Astrocyte (in vitro differentiated cells and primary cell): ENCODE results near the gene BSND.

Experiments
- EZH2 ChIP-seq: IDR thresholded peaks from 2 replicates; pipeline ENCODE4 v1.6.1; 2012; ENCODE audit warnings: mild to moderate bottlenecking, low read length, inconsistent platforms; ENCODE audit not compliant: insufficient read depth
- TF ChIP-seq, protein P1 (sequence below): IDR thresholded peaks from 2 replicates; pipeline ENCODE4 v1.5.1; 2011; ENCODE audit warnings: low read depth, mild to moderate bottlenecking, inconsistent platforms, low read length, moderate library complexity; ENCODE audit not compliant: insufficient read depth

DNA sequence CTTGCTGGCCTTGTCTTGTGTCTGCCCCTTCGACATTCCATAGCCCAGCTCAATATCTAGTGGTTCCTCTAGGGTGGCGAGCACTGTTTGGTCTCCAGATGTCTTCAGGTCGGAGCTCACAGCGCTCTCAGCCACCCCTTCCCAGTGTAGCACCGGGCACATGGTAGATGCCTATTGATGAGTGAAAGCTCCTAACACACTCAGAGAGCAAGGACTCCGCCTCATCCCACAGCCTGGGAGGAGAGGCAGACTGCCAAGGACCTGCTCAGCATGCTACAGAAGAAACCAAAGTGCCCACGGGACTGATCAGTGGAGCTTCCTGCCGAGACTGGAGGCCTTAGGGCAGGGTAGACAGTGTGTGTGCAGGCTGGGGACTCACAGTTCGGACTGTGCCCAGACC lies 51.5 kb downstream of the BSND start:
- TF ChIP-seq, protein P1, sequence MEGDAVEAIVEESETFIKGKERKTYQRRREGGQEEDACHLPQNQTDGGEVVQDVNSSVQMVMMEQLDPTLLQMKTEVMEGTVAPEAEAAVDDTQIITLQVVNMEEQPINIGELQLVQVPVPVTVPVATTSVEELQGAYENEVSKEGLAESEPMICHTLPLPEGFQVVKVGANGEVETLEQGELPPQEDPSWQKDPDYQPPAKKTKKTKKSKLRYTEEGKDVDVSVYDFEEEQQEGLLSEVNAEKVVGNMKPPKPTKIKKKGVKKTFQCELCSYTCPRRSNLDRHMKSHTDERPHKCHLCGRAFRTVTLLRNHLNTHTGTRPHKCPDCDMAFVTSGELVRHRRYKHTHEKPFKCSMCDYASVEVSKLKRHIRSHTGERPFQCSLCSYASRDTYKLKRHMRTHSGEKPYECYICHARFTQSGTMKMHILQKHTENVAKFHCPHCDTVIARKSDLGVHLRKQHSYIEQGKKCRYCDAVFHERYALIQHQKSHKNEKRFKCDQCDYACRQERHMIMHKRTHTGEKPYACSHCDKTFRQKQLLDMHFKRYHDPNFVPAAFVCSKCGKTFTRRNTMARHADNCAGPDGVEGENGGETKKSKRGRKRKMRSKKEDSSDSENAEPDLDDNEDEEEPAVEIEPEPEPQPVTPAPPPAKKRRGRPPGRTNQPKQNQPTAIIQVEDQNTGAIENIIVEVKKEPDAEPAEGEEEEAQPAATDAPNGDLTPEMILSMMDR: no peak
- no peak for TF ChIP-seq EZH2
